ENCODE data around the gene CXCL16.
"Not testable (repeated sequence)": the region's sequence is repeated elsewhere in the genome, so short reads cannot be mapped to it uniquely, and the experiment has no call there.

Gene CXCL16

GRCh38 chr17:4720787-4721186 is 18.9 kb downstream of the CXCL16 start:
- DNase-seq = no peak

- no peak for DNase-seq
Observed at GRCh38 chr17:4719684-4720221, 20.0 kb downstream of the CXCL16 start.

GRCh38 chr17:4719146-4719545 is 20.6 kb downstream of the CXCL16 start:
- DNase-seq = no peak

- no peak for DNase-seq
Observed at GRCh38 chr17:4718276-4718675, 21.5 kb downstream of the CXCL16 start.

GRCh38 chr17:4717791-4718190 is 21.9 kb downstream of the CXCL16 start:
- DNase-seq = no peak

GRCh38 chr17:4716081-4716480 is 23.6 kb downstream of the CXCL16 start:
- DNase-seq = no peak

- DNase-seq = no peak
Observed at GRCh38 chr17:4715063-4715744, 24.5 kb downstream of the CXCL16 start.

GRCh38 chr17:4714340-4715062 is 25.2 kb downstream of the CXCL16 start:
- DNase-seq = not testable (repeated sequence)

- DNase-seq = no peak
Observed at GRCh38 chr17:4712526-4712925, 27.2 kb downstream of the CXCL16 start.

- no peak for DNase-seq
Observed at GRCh38 chr17:4711661-4712181, 28.0 kb downstream of the CXCL16 start.

- DNase-seq = no peak
Observed at GRCh38 chr17:4710693-4711634, 28.8 kb downstream of the CXCL16 start.

GRCh38 chr17:4709794-4710692 is 29.7 kb downstream of the CXCL16 start, which contains the start of gene ARRB2:
ARRB2 (plus strand) TSS chr17:4710632; CDS start chr17:4710722, 90 bp downstream.
- peak; percentile 99 for DNase-seq

GRCh38 chr17:4708436-4708835 is 31.3 kb downstream of the CXCL16 start:
- DNase-seq = no peak

- no peak for DNase-seq
Observed at GRCh38 chr17:4706121-4706520, 33.6 kb downstream of the CXCL16 start.

- DNase-seq = no peak
Observed at GRCh38 chr17:4704991-4705390, 34.7 kb downstream of the CXCL16 start.

- DNase-seq = not testable (repeated sequence)
Observed at GRCh38 chr17:4704574-4704907, 35.2 kb downstream of the CXCL16 start.

- DNase-seq = no peak
Observed at GRCh38 chr17:4703330-4703691, 36.4 kb downstream of the CXCL16 start.

- DNase-seq = no peak
Observed at GRCh38 chr17:4701116-4701515, 38.6 kb downstream of the CXCL16 start.

GRCh38 chr17:4699401-4700056 is 40.2 kb downstream of the CXCL16 start:
- not testable (repeated sequence) for DNase-seq

- DNase-seq = no peak
Observed at GRCh38 chr17:4696437-4696805, 43.3 kb downstream of the CXCL16 start.

- DNase-seq = no peak
Observed at GRCh38 chr17:4693416-4693815, 46.3 kb downstream of the CXCL16 start.
